HG02798 (cell line): ENCODE data around the gene CYB561.

Source experiments
- ATAC-seq: cut with Tn5 transposase; IDR thresholded peaks from one replicate; pipeline ENCODE4 v1.9.1; 2021; ENCODE audit warnings: mild to moderate bottlenecking; ENCODE audit not compliant: unreplicated experiment, poor library complexity

CYB561 gene

GRCh38 chr17:63382826-63383225 is 63.3 kb downstream of the CYB561 start:
- no peak for ATAC-seq
